PC-9 (cell line): ENCODE results near the gene FHDC1.

ENCODE experiments used
- CTCF ChIP-seq: fragments of 200-600 bp; sonication (generic); conservative IDR thresholded peaks from 2 replicates; pipeline ENCODE4 v1.6.1; 2017; ENCODE audit warnings: mixed run types, antibody characterized with exemption, mild to moderate bottlenecking, moderate library complexity
- EZH2 ChIP-seq: fragments of 200-600 bp; sonication (generic); IDR thresholded peaks from 2 replicates; pipeline ENCODE4 v1.8.0; 2017; ENCODE audit warnings: antibody characterized with exemption, low read depth

GRCh38 chr4:152990471-152991131 lies 54.5 kb downstream of the FHDC1 start:
- no peak for TF ChIP-seq CTCF
- TF ChIP-seq EZH2: no peak
